H9 (cell line): ENCODE data around the gene NR0B2. TPM values are rescaled to one million over a fixed set of nuclear protein-coding genes. Genes with fewer than 3 reads are reported as not detected.

Experiments
- DNase-seq: peaks from one replicate; pipeline ENCODE4 v3.0.0-alpha.2; 2017
- H2AFZ ChIP-seq: one replicate; pipeline ENCODE4 v1.6.1; 2013; ENCODE audit warnings: mild to moderate bottlenecking, low read length, control low read depth, moderate library complexity
- H2AK5ac ChIP-seq: 2 replicates; pipeline ENCODE4 v1.6.1; 2013; ENCODE audit warnings: low read length, control low read depth, mixed read lengths; ENCODE audit not compliant: insufficient read length
- H2BK120ac ChIP-seq: one replicate; pipeline ENCODE4 v1.6.1; 2013; ENCODE audit warnings: low read depth, mild to moderate bottlenecking, low read length, control low read depth, inconsistent platforms; ENCODE audit not compliant: poor library complexity, severe bottlenecking
- H2BK12ac ChIP-seq: 2 replicates; pipeline ENCODE4 v1.6.1; 2013; ENCODE audit warnings: low read length, control low read depth, mixed read lengths, low read depth; ENCODE audit not compliant: insufficient read length
- H2BK15ac ChIP-seq: 2 replicates; pipeline ENCODE4 v1.6.1; 2013; ENCODE audit warnings: low read depth, low read length, control low read depth
- H2BK20ac ChIP-seq: one replicate; pipeline ENCODE4 v1.6.1; 2013; ENCODE audit warnings: low read depth, mild to moderate bottlenecking, low read length, control low read depth, inconsistent platforms; ENCODE audit not compliant: poor library complexity, severe bottlenecking
- H2BK5ac ChIP-seq: 2 replicates; pipeline ENCODE4 v1.6.1; 2013; ENCODE audit warnings: low read length, control low read depth, mixed read lengths; ENCODE audit not compliant: insufficient read length
- H3K14ac ChIP-seq: 2 replicates; pipeline ENCODE4 v1.6.1; 2013; ENCODE audit warnings: low read length, control low read depth; ENCODE audit not compliant: insufficient read depth
- H3K18ac ChIP-seq: 2 replicates; pipeline ENCODE4 v1.6.1; 2013; ENCODE audit warnings: low read depth, mild to moderate bottlenecking, mixed read lengths, low read length, control low read depth; ENCODE audit not compliant: insufficient read length
- H3K23ac ChIP-seq: 2 replicates; pipeline ENCODE4 v1.6.1; 2013; ENCODE audit warnings: low read length, control low read depth, mixed read lengths, low read depth; ENCODE audit not compliant: insufficient read length
- H3K23me2 ChIP-seq: 2 replicates; pipeline ENCODE4 v1.6.1; 2013; ENCODE audit warnings: low read depth, mild to moderate bottlenecking, mixed read lengths, low read length, control low read depth; ENCODE audit not compliant: insufficient read length, poor library complexity, severe bottlenecking
- H3K27ac ChIP-seq: 2 replicates; pipeline ENCODE4 v1.5.1; 2013; ENCODE audit warnings: low read length, control low read depth, mixed read lengths, low read depth; ENCODE audit not compliant: insufficient read length
- H3K27me3 ChIP-seq: 2 replicates; pipeline ENCODE4 v1.6.1; 2013; ENCODE audit warnings: low read length, control low read depth, inconsistent platforms; ENCODE audit not compliant: insufficient read depth
- H3K4ac ChIP-seq: 2 replicates; pipeline ENCODE4 v1.6.1; 2013; ENCODE audit warnings: low read depth, mild to moderate bottlenecking, control low read depth, inconsistent platforms, low read length, moderate library complexity
- H3K4me1 ChIP-seq: 2 replicates; pipeline ENCODE4 v1.6.1; 2013; ENCODE audit warnings: low read length, control low read depth, inconsistent platforms; ENCODE audit not compliant: insufficient read depth
- H3K4me2 ChIP-seq: 2 replicates; pipeline ENCODE4 v1.6.1; 2013; ENCODE audit warnings: low read length, control low read depth, mixed read lengths; ENCODE audit not compliant: insufficient read length, insufficient read depth
- H3K56ac ChIP-seq: 2 replicates; pipeline ENCODE4 v1.6.1; 2013; ENCODE audit warnings: low read depth, mild to moderate bottlenecking, mixed read lengths, low read length, control low read depth; ENCODE audit not compliant: insufficient read length
- H3K79me1 ChIP-seq: 2 replicates; pipeline ENCODE4 v1.6.1; 2013; ENCODE audit warnings: low read depth, mild to moderate bottlenecking, moderate library complexity, low read length, control low read depth, inconsistent platforms; ENCODE audit not compliant: insufficient read depth, poor library complexity, severe bottlenecking
- H3K79me2 ChIP-seq: 2 replicates; pipeline ENCODE4 v1.6.1; 2013; ENCODE audit warnings: low read length, control low read depth, inconsistent platforms; ENCODE audit not compliant: insufficient read depth
- H3K9ac ChIP-seq: 2 replicates; pipeline ENCODE4 v1.6.1; 2013; ENCODE audit warnings: low read length, control low read depth, mixed read lengths; ENCODE audit not compliant: insufficient read length; ENCODE audit errors: extremely low read depth
- H3K9me3 ChIP-seq: one replicate; pipeline ENCODE4 v1.6.1; 2013; ENCODE audit warnings: low read depth, low read length, inconsistent platforms; ENCODE audit not compliant: control insufficient read depth
- H3T11ph ChIP-seq: one replicate; pipeline ENCODE4 v1.6.1; 2013; ENCODE audit warnings: mild to moderate bottlenecking, low read length, control low read depth, inconsistent platforms
- H4K20me1 ChIP-seq: one replicate; pipeline ENCODE4 v1.6.1; 2013; ENCODE audit not compliant: control insufficient read depth, insufficient read length, insufficient read depth
- H4K5ac ChIP-seq: 2 replicates; pipeline ENCODE4 v1.6.1; 2013; ENCODE audit warnings: low read depth, mild to moderate bottlenecking, mixed read lengths, low read length, control low read depth; ENCODE audit not compliant: insufficient read length
- H4K8ac ChIP-seq: replicated peaks from 2 replicates; pipeline ENCODE4 v1.6.1; 2013; ENCODE audit warnings: low read length, control low read depth, mixed read lengths, low read depth; ENCODE audit not compliant: insufficient read length
- H4K91ac ChIP-seq: 2 replicates; pipeline ENCODE4 v1.6.1; 2013; ENCODE audit warnings: low read depth, mild to moderate bottlenecking, moderate library complexity, mixed read lengths, low read length, control low read depth; ENCODE audit not compliant: insufficient read length
- H3K27ac Mint-ChIP-seq, 3 experiments: 2 replicates in 2 of 3; 3 replicates in 1 of 3; pipeline ENCODE4 v1.8.0; 2020 to 2021; ENCODE audit warnings: mixed read lengths in 3 of 3, mild to moderate bottlenecking in 1 of 3, moderate library complexity in 1 of 3
- H3K27me3 Mint-ChIP-seq: 2 replicates; pipeline ENCODE4 v1.8.0; 2021; ENCODE audit warnings: low read depth, mild to moderate bottlenecking, moderate library complexity, mixed read lengths
- H3K36me3 Mint-ChIP-seq, 3 experiments: 2 replicates in 2 of 3; 3 replicates in 1 of 3; pipeline ENCODE4 v1.8.0; 2020 to 2021; ENCODE audit warnings: low read depth in 3 of 3, mixed read lengths in 3 of 3; ENCODE audit not compliant: insufficient read depth in 1 of 3
- H3K4me1 Mint-ChIP-seq, 2 experiments: 2 replicates each; pipeline ENCODE4 v1.8.0; 2020; ENCODE audit warnings: mixed read lengths in 2 of 2
- H3K4me3 Mint-ChIP-seq, 2 experiments: 2 replicates in 1 of 2; 3 replicates in 1 of 2; pipeline ENCODE4 v1.8.0; 2020 to 2021; ENCODE audit warnings: mild to moderate bottlenecking in 2 of 2, mixed read lengths in 2 of 2, moderate library complexity in 1 of 2
- H3K9me3 Mint-ChIP-seq, 2 experiments: 2 replicates in 1 of 2; 3 replicates in 1 of 2; pipeline ENCODE4 v1.8.0; 2020; ENCODE audit warnings: mild to moderate bottlenecking in 2 of 2, mixed read lengths in 2 of 2, moderate library complexity in 1 of 2
- CTCF ChIP-seq: fragments of 200-600 bp; sonication (generic); conservative IDR thresholded peaks from 3 replicates; pipeline ENCODE4 v1.8.0; 2021; ENCODE audit warnings: antibody characterized with exemption, mild to moderate bottlenecking
- WGBS: extraction: QIAGEN DNeasy Blood & Tissue Kit; methylation state at CpG from one replicate; pipeline ENCODE4 v1.1.7; 2013; ENCODE audit warnings: missing lambda C conversion rate, low lambda C conversion rate, mixed read lengths; ENCODE audit not compliant: insufficient read length; ENCODE audit errors: extremely low coverage; 5-methylcytosine and 5-hydroxymethylcytosine counted together
- total RNA-seq: library from RNA; stranded (reverse); gene quantifications from 2 replicates; pipeline ENCODE4 v1.2.1, GENCODE V29; 2021

Gene NR0B2
- total RNA-seq, 1 experiment from 2014 or later, result not detected

GRCh38 chr1:26889551-26890466 is 24.0 kb downstream of the NR0B2 start, which contains the start of gene GPN2:
Gene GPN2 (minus strand): TSS chr1:26890283. CDS start chr1:26890096, 187 bp downstream.
- DNase-seq, result peak; percentile 77
- H3K79me2 ChIP-seq, result no peaks in the 10 kb centered on the region
- peak within 1 kb of the TSS; percentile 89 for H3K4me2 ChIP-seq
- no peaks in the 10 kb centered on the region for H3K9me3 Mint-ChIP-seq
- H3K27me3 ChIP-seq, result no peaks in the 10 kb centered on the region; the same call in 1 of the 2 replicates
- no peak within 1 kb of the TSS for H2BK15ac ChIP-seq
- peak within 1 kb of the TSS; percentile 56 for H3K9ac ChIP-seq
- no peak within 1 kb of the TSS for H2AFZ ChIP-seq
- H3K27me3 Mint-ChIP-seq, result no peaks in the 10 kb centered on the region
- peak within 1 kb of the TSS; percentile 62 for H3K14ac ChIP-seq
- H4K8ac ChIP-seq, result no peak within 1 kb of the TSS
- peaks cover 7 to 16% of the 10 kb centered on the region in 2 experiments for H3K4me1 Mint-ChIP-seq
- H2BK12ac ChIP-seq, result no peak within 1 kb of the TSS
- no peak within 1 kb of the TSS for H3T11ph ChIP-seq
- H2AK5ac ChIP-seq, result no peak within 1 kb of the TSS
- no peak within 1 kb of the TSS for H2BK5ac ChIP-seq
- H3K23ac ChIP-seq, result no peak within 1 kb of the TSS
- H4K91ac ChIP-seq, result no peak within 1 kb of the TSS
- peaks cover 39 to 66% (median 55%) of the 10 kb centered on the region in 3 experiments for H3K36me3 Mint-ChIP-seq
- no CpG with 5 or more reads among the region's 89 CpGs for WGBS
- H3K23me2 ChIP-seq, result peaks cover 11% of the 10 kb centered on the region
- no peaks in the 10 kb centered on the region for H3K9me3 ChIP-seq
- TF ChIP-seq CTCF, result no peak
- peak within 1 kb of the TSS; percentile 77 to 95 (median 94) for H3K27ac Mint-ChIP-seq
- no peak within 1 kb of the TSS for H2BK120ac ChIP-seq
- H3K56ac ChIP-seq, result no peak within 1 kb of the TSS
- H3K4ac ChIP-seq, result no peak within 1 kb of the TSS
- no peak within 1 kb of the TSS for H2BK20ac ChIP-seq
- peak within 1 kb of the TSS; percentile 94 to 96 for H3K4me3 Mint-ChIP-seq
- no peak within 1 kb of the TSS for H3K27ac ChIP-seq
- H3K18ac ChIP-seq, result peak within 1 kb of the TSS; percentile 58
- no peaks in the 10 kb centered on the region for H3K79me1 ChIP-seq
- H4K5ac ChIP-seq, result no peak within 1 kb of the TSS
- no peaks in the 10 kb centered on the region; the same call in 1 of the 2 replicates for H3K4me1 ChIP-seq
- H4K20me1 ChIP-seq, result peaks cover 2% of the 10 kb centered on the region
